GM12874 (cell line): ENCODE measurements around the gene METTL3.

ENCODE experiments used
- CTCF ChIP-seq: IDR thresholded peaks from 2 replicates; pipeline ENCODE4 v1.5.1; 2011; ENCODE audit warnings: low read depth, mild to moderate bottlenecking, control low read depth, low read length, moderate library complexity; ENCODE audit not compliant: insufficient read depth

METTL3 gene

GRCh38 chr14:21506557-21506956, 4.6 kb downstream of the METTL3 start:
- no peak for TF ChIP-seq CTCF

- TF ChIP-seq CTCF = no peak
Observed at GRCh38 chr14:21505012-21505553, 6.1 kb downstream of the METTL3 start.

GRCh38 chr14:21503376-21503775, 7.8 kb downstream of the METTL3 start:
- no peak for TF ChIP-seq CTCF

GRCh38 chr14:21501568-21501967, 9.6 kb downstream of the METTL3 start:
- no peak for TF ChIP-seq CTCF

- TF ChIP-seq CTCF = peak; percentile 35
Observed at GRCh38 chr14:21498540-21499526, 12.3 kb downstream of the METTL3 start.

GRCh38 chr14:21496453-21496852, 14.7 kb downstream of the METTL3 start:
- no peak for TF ChIP-seq CTCF

GRCh38 chr14:21494902-21495762, 16.0 kb downstream of the METTL3 start:
- no peak for TF ChIP-seq CTCF
